Forelimb muscle (tissue), 1 donor: ENCODE data around the gene CLDN10. TPM values are rescaled to one million over a fixed set of nuclear protein-coding genes. Genes with fewer than 3 reads are reported as not detected.
"Not testable (repeated sequence)": the region's sequence is repeated elsewhere in the genome, so short reads cannot be mapped to it uniquely, and the experiment has no call there.

Source experiments
- DNase-seq: peaks from one replicate; pipeline ENCODE4 v3.0.0-alpha.2; 2013; ENCODE audit warnings: low read depth
- polyA plus RNA-seq: library from polyadenylated mRNA; unstranded; fragments of 120-200 nt; gene quantifications from one replicate; pipeline ENCODE4 v1.2.1, GENCODE V29; 2013; ENCODE audit not compliant: insufficient read length

Gene CLDN10
- polyA plus RNA-seq, 1 donor = 8.6 TPM

DNA sequence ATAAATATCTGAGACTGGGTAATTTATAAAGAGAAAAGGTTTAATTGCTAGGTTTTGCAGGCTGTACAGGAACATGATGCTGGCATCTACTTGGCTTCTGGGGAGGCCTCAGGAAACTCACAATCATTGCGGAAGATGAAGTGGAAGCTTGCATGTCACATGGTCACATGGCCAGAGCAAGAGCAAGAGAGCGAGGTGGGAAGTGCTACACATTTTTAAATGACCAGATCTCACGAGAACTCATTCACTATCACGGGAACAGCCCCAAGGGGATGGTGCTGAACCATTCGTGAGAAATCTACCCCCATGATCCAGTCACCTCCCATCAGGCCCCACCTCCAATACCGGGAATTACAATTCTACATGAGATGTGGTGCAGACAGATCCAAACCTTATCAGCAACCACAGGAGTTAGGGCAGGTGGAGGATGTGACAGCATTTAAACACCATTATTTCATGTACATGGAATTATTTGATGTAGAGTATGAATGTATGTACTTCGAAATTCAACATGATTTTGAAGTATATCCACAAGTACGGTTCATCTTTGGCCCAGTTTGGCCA, 10.5 kb upstream of the CLDN10 start:
- no peak for DNase-seq

GRCh38 chr13:95544293-95544692, 8.2 kb upstream of the CLDN10 start:
- no peak for DNase-seq

GRCh38 chr13:95546919-95547318, 5.6 kb upstream of the CLDN10 start:
- DNase-seq = no peak

GRCh38 chr13:95547531-95548167, 4.9 kb upstream of the CLDN10 start:
- DNase-seq = no peak

- no peak for DNase-seq
Measured at GRCh38 chr13:95552208-95552538, 347 bp upstream of the CLDN10 start.

- no peak for DNase-seq
Measured at GRCh38 chr13:95553581-95554385, 1.3 kb downstream of the CLDN10 start.

- DNase-seq = no peak
Measured at GRCh38 chr13:95557013-95557412, 4.5 kb downstream of the CLDN10 start.

GRCh38 chr13:95559100-95559499, 6.6 kb downstream of the CLDN10 start:
- DNase-seq = no peak

GRCh38 chr13:95560387-95560786, 7.9 kb downstream of the CLDN10 start:
- no peak for DNase-seq

DNA sequence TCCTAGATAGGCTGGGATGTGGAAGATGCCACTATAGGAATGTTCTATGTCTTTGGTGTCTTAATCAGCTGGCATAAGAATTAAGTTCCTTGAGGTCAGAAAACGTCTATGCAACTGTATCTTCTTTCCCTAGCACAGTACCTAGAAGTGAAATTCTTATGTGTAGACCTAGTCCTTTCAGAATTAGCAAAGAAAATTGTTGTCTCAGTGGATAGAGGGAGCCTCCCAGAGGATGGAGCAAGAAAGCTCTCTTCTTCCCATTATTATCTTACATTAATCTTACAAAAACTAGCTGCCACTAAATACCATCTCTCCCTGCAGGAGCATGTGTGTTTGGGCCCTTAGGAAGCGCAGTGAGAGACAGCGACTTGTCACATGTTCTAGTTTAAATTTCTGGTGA, 11.6 kb downstream of the CLDN10 start:
- DNase-seq = no peak

DNA sequence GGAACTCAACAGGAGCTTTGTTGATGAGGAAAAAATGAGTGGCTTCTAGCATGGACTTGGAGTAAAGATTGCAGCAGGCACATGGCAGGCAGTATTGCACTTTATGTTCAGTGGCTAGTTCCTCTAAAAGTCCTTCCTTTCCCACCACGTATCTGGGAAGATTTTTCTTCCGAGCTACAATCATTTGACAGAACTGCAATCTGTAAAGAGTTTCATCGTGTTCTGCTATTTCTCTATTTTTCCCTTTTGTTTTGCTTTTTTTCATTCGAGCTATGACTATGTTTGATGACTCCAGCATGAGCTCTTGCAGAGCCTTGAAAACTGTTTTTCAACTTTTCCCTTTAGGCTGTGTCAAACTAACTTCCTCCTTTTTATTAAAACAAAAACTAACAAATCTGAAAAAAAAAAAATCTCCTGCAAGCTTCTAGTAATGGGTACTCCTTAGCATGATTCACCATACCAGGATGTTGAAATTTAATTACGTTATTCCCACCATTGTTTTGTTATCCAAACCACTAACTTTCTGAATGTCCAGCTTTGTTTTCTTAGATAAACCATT, 12.3 kb downstream of the CLDN10 start:
- no peak for DNase-seq

DNA sequence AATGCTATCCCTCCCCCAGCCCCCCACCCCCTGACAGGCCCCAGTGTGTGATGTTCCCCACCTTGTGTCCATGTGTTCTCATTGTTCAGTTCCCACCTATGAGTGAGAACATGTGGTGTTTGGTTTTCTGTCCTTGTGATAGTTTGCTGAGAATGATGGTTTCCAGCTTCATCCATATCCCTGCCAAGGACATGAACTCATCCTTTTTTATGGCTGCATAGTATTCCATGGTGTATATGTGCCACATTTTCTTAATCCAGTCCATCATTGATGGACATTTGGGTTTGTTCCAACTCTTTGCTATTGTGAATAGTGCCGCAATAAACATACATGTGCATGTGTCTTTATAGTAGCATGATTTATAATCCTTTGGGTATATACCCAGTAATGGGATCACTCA, 13.2 kb downstream of the CLDN10 start:
- not testable (repeated sequence) for DNase-seq

- DNase-seq = no peak
Measured at GRCh38 chr13:95568131-95568530, 15.6 kb downstream of the CLDN10 start.

- DNase-seq = no peak
Measured at GRCh38 chr13:95570016-95570415, 17.5 kb downstream of the CLDN10 start.

DNA sequence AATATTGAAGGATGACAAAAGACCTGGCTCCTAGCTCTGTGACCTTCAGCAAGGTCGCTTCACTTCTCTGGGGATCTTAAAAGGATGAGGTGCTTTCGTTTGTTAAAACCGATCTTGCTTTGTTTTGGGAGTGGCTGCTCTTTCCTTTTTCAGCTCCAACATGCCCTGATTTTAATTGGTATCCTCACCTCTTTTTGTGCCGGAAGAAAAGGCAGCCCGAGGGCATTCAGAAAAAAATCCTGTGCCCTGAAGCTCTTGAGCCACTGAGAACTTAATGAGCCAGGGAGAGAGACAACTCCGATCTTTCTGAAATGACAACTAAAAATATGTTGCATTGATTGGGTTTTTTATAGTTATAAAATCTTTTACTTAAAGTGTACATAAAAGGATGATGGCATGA, 19.4 kb downstream of the CLDN10 start:
- no peak for DNase-seq

- DNase-seq = no peak
Measured at GRCh38 chr13:95573221-95573620, 20.7 kb downstream of the CLDN10 start.

GRCh38 chr13:95579303-95579702, 26.8 kb downstream of the CLDN10 start:
- DNase-seq = no peak

DNA sequence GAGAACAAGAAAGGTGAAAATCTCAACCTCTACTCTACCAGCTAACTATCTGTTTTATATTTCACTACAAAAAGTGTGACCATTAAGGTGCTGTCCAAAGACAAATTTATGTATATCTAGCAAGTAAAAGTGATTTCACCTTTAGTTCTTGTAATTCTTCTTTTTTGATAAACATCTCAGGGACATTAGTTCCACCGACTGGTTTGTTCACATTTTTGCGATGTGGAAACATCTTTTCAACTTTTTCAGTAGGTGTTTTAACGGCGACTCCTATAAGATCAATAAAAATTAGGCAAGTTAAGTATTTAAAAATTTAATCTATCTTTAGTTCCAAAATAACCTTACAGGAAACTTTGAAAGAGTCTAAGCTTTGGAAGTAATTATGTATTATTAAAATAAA, 33.3 kb downstream of the CLDN10 start:
- DNase-seq = no peak

DNA sequence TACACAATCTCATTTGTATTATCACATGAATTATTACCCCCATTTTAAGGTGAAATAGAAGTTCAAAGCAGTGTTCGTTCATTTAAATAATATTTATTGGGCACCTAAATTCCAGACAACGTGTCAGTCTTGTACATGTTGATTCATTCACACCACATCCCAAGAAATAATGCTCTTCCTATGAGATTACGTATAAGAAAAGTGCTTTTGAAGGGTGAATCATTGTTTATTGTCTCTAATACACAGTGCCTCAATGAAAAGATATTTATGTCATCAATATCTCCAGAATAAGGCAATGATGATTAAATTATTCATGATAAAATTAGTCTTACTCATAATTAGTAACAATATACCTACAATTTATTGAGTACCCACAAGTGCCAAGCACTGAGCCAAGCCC, 35.6 kb downstream of the CLDN10 start:
- DNase-seq = no peak

- DNase-seq = no peak
Measured at GRCh38 chr13:95588721-95589120, 36.2 kb downstream of the CLDN10 start.

DNA sequence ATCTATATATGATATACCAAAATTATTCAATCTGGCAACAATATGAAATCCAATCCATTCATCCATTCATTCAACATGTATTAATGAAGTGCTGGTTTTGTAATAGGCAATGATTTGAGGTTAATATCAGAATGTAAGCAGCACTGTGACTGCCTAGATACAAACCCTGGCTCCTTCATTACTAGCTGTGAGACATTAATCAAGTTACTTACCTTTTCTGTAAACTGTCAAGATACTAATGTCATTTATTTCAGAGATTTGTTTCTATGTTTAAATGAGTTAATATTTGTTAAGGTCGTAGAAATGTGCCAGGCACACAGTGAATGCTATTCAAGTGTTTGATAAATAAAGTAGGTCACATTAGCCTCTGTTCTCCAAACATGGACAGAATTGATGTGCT, 40.9 kb downstream of the CLDN10 start:
- DNase-seq = no peak

DNA sequence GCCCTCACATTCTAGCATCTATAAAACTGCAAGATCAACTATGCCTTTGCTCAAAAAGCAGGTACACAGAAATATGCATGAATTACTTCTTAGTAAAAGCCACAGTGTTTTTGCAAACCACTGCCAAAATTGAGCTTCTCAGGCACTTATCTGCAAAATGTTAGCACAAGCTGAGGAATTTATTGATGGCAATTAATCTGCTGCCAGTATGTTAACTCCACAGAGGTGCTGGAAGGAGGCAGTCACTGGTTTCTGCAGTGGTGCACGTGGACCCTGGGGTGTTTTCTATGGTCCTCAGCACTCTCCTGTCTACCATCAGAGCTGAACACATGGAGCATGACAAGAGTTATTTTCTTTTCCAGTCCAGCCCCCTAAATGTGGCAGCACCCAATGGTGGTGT, 44.2 kb downstream of the CLDN10 start:
- no peak for DNase-seq

DNA sequence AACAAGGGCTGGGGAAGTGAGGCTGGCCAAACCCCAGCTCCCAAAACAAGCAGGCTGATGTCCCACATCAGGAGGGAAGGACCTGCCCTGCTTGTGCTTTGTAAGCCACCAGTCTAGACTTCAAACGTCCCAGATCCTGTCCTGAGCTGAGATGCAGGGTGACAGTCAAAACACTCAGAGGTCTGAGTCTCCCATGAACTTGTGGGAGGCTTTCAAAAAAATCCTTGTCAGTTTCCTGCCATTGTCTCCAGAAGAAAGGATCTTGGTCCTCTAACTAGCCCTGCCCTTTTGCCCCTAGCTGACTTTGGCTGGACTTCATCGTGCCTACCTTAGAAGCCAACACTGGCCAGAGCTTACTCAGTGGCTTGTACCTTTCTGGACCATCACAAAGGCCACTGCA, 48.7 kb downstream of the CLDN10 start:
- no peak for DNase-seq
